Measurements from ENCODE around the gene SPDYC.
A peak's percentile ranks its signal among the peaks of the same experiment; 100 is the strongest.

Gene SPDYC

DNA sequence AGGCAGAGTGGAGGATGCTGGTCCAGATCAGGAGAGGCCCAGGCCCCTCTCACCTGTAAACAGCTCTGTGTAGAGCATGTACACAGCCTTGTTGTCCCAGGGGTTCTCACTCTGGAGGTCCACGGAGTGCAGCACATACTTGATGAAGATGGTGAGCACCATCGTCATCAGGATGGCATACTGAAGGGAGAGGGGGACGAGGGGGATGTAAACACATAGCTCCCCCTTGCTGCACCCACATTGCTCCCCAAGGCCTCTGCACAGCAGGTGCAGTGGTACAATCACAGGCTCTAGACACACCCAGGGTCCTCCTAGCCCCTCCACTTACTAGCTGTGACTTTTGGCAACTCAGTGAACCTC lies 38.6 kb upstream of the SPDYC start:
- H3K4me3 ChIP-seq (replicated peaks; ENCODE audit: low read depth, low read length), result no peak overlapping the region
- DNase-seq (ENCODE audit: extremely low read depth, low read depth), result no peak
- TF ChIP-seq, protein P1, sequence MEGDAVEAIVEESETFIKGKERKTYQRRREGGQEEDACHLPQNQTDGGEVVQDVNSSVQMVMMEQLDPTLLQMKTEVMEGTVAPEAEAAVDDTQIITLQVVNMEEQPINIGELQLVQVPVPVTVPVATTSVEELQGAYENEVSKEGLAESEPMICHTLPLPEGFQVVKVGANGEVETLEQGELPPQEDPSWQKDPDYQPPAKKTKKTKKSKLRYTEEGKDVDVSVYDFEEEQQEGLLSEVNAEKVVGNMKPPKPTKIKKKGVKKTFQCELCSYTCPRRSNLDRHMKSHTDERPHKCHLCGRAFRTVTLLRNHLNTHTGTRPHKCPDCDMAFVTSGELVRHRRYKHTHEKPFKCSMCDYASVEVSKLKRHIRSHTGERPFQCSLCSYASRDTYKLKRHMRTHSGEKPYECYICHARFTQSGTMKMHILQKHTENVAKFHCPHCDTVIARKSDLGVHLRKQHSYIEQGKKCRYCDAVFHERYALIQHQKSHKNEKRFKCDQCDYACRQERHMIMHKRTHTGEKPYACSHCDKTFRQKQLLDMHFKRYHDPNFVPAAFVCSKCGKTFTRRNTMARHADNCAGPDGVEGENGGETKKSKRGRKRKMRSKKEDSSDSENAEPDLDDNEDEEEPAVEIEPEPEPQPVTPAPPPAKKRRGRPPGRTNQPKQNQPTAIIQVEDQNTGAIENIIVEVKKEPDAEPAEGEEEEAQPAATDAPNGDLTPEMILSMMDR (IDR thresholded peaks at IDR 0.05; ENCODE audit: low read depth, low read length, missing control alignments), result no peak

DNA sequence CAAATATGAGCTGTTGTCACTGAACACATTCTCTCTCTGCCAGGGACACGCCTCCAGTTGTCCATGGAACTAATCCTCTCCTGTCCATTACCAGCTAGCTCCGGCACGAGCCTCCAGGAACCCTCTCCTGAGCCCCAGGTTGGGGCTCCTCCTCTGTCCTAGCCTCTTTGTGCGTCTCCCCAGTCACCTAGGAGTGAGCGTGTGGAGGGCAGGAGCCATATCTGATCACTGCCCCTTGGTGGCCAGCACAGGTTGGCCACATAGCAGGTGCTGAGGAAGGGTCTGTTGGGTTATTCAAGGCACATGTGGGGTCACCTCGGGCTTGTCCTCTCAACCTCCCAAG lies 38.2 kb upstream of the SPDYC start:
- H3K4me3 ChIP-seq (replicated peaks; ENCODE audit: low read depth, low read length), result no peak overlapping the region
- DNase-seq (ENCODE audit: extremely low read depth, low read depth), result no peak
- TF ChIP-seq, protein P1 (IDR thresholded peaks at IDR 0.05; ENCODE audit: low read depth, low read length, missing control alignments), result no peak

GRCh38 chr11:65132238-65132987 lies 37.6 kb upstream of the SPDYC start:
- DNase-seq (ENCODE audit: extremely low read depth, low read depth), result no peak
- TF ChIP-seq, protein P1 (IDR thresholded peaks at IDR 0.05; ENCODE audit: low read depth, low read length, missing control alignments), result no peak
- H3K4me3 ChIP-seq (replicated peaks; ENCODE audit: low read depth, low read length), result peak overlapping the region; percentile 93

- no peak for DNase-seq (ENCODE audit: extremely low read depth, low read depth)
- H3K4me3 ChIP-seq (replicated peaks; ENCODE audit: low read depth, low read length), result peak overlapping the region; percentile 93
- TF ChIP-seq, protein P1 (IDR thresholded peaks at IDR 0.05; ENCODE audit: low read depth, low read length, missing control alignments), result no peak
These were observed 36.9 kb upstream of the SPDYC start for GRCh38 chr11:65132988-65133700.

DNA sequence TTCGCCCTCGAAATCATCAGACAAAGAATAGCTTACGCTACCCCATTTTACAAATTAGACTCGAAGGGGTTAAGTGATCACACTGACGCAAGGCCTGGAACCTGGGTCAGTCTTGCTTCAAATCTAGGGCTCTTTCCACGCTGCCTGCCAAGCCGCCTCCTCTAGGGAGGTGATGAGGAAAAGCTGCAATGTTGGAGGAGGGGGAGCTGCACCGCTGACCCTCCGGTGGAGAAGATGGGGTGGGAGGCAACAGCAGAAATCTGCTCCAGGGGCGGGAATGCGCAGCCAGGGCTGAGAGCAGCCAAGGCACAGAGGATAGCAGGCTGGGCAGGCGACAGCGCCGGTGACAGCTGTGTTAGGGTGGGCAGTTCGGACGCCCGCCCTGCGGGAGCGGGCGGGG lies 36.3 kb upstream of the SPDYC start:
- TF ChIP-seq, protein P1 (IDR thresholded peaks at IDR 0.05; ENCODE audit: low read depth, low read length, missing control alignments), result no peak

GRCh38 chr11:65134240-65134951 lies 35.6 kb upstream of the SPDYC start, which contains the start of gene SYVN1:
Gene SYVN1 (minus strand): TSS chr11:65134519. CDS start chr11:65133601, 918 bp downstream.
- H3K4me3 ChIP-seq (replicated peaks; ENCODE audit: low read depth, low read length), result peak within 1 kb of the TSS; percentile 93
- peak; percentile 38 for DNase-seq (ENCODE audit: extremely low read depth, low read depth)
- TF ChIP-seq, protein P1 (IDR thresholded peaks at IDR 0.05; ENCODE audit: low read depth, low read length, missing control alignments), result no peak

More for the DNA sequence above, 36.3 kb upstream of the SPDYC start:
- peak overlapping the region; percentile 93 for H3K4me3 ChIP-seq (replicated peaks; ENCODE audit: low read depth, low read length)
- DNase-seq (ENCODE audit: extremely low read depth, low read depth), result no peak

Data from HFF-Myc (cell line).